HG02981 (cell line): ENCODE data around the gene MCM3.

Experiments
- ATAC-seq: cut with Tn5 transposase; IDR thresholded peaks from one replicate; pipeline ENCODE4 v1.9.1; 2021; ENCODE audit warnings: mild to moderate bottlenecking, moderate library complexity; ENCODE audit not compliant: unreplicated experiment

MCM3 gene

GRCh38 chr6:52304983-52305390, 20.4 kb upstream of the MCM3 start:
- ATAC-seq: no peak

- no peak for ATAC-seq
These were observed 18.6 kb upstream of the MCM3 start for GRCh38 chr6:52303178-52303577.

GRCh38 chr6:52301326-52301725, 16.8 kb upstream of the MCM3 start:
- ATAC-seq: no peak

GRCh38 chr6:52300489-52300931, 16.0 kb upstream of the MCM3 start:
- ATAC-seq: no peak

- ATAC-seq: no peak
These were observed 15.1 kb upstream of the MCM3 start for GRCh38 chr6:52299653-52300052.

GRCh38 chr6:52297433-52297832, 12.9 kb upstream of the MCM3 start:
- ATAC-seq: peak; percentile 42

GRCh38 chr6:52293067-52293466, 8.5 kb upstream of the MCM3 start:
- no peak for ATAC-seq

- no peak for ATAC-seq
These were observed 4.3 kb upstream of the MCM3 start for GRCh38 chr6:52288841-52289240.

GRCh38 chr6:52288216-52288615, 3.7 kb upstream of the MCM3 start:
- ATAC-seq: no peak

GRCh38 chr6:52286798-52287432, 2.4 kb upstream of the MCM3 start:
- no peak for ATAC-seq

GRCh38 chr6:52285177-52286068, 881 bp upstream of the MCM3 start:
- ATAC-seq: no peak

- ATAC-seq: peak; percentile 6
These were observed 447 bp downstream of the MCM3 start for GRCh38 chr6:52284131-52284459.

- ATAC-seq: no peak
These were observed 1.4 kb downstream of the MCM3 start for GRCh38 chr6:52283111-52283510.

- no peak for ATAC-seq
These were observed 8.4 kb downstream of the MCM3 start for GRCh38 chr6:52276130-52276529.

GRCh38 chr6:52271852-52272460, 12.6 kb downstream of the MCM3 start:
- ATAC-seq: no peak

- ATAC-seq: peak; percentile 75
These were observed 20.6 kb downstream of the MCM3 start for GRCh38 chr6:52263709-52264540.

- ATAC-seq: no peak
These were observed 21.8 kb downstream of the MCM3 start for GRCh38 chr6:52262620-52263344.

GRCh38 chr6:52261229-52261628, 23.3 kb downstream of the MCM3 start:
- ATAC-seq: no peak

GRCh38 chr6:52260634-52261033, 23.9 kb downstream of the MCM3 start:
- no peak for ATAC-seq

- ATAC-seq: no peak
These were observed 29.1 kb downstream of the MCM3 start for GRCh38 chr6:52255434-52255833.
